HS-27A (cell line): ENCODE results near the gene KCTD4.

Experiments used
- DNase-seq: peaks from one replicate; pipeline ENCODE4 v3.0.0-alpha.2; 2012; ENCODE audit warnings: low read depth, missing footprints

KCTD4 gene

DNA sequence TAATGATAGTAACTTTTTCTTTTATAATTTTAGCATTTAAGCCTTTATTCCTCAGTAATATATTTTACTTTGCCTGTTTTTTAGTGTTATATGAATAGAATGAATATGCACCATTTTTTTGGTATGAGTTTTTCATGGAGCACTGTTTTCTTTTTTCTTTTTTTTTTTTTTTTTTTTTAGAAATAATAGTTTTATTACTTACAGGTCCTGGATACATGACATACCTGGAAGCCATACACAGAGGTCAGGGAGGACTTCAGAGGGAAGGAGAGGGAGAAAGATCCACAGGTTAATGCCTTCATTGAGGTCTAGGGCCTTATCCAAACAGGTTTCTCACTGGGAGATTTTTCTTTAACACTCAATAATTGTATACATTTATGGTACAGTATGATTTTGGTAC lies 26.4 kb downstream of the KCTD4 start:
- no peak for DNase-seq

DNA sequence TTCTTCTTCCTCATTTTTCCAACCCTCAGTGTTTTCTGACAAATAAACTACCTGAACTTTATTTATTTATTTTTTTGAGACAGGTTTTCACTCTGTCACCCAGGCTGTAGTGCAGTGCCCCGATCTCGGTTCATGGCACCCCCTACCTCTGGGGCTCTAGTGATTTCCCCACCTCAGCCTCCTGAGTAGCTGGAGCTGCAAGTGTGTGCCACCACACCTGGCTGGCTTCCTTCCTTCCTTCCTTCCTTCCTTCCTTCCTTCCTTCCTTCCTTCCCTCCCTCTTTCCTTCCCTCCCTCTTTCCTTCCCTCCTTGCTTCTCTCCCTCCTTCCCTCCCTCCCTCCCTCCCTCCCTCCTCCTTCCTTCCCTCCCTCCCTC lies 32.3 kb downstream of the KCTD4 start:
- DNase-seq, result no peak

DNA sequence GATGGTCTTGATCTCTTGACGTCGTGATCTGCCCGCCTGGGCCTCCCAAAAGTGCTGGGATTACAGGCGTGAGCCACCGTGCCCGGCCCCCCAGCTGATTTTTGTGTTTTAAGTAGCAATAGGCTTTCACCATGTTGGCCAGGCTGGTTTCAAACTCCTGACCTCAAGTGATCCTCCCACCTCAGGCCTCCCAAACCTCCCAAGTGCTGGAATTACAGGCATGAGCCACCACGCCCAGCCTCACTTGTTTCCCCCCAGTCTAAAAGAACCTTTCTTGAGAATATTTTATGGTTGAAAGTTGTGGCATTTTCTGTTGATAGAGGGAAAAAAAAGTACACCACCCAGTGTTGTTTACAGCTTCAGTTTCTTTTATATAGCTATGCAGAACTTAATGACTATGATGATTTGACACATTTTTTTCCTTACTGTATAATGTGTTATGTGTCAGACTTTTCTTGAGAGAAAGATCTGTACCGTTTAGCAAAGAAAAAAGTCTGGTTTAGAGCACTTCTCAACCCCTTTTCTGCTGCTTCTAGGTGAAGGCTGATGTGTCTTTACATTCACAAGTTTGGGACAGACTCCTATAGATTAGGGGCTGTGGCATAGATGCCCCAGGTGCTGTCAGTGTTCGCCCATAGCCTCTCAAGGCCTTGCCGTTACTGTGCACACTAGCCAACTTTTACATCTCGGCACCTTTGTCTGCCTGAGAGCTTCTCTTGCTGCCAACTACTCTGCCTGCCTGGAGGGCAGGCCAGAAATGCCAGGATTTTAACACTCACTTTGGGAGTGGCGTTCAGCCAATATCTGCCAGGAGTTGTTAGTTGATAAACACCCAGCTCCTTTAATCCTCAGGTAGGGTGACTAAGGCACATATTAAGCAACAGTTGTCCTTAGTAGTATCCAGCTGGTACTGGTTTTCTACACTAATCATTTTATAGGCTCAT lies 33.0 kb downstream of the KCTD4 start:
- no peak for DNase-seq

- DNase-seq, result no peak
Observed at GRCh38 chr13:45166858-45167257, 34.0 kb downstream of the KCTD4 start.

- peak; percentile 29 for DNase-seq
Observed at GRCh38 chr13:45162821-45163220, 38.0 kb downstream of the KCTD4 start.

GRCh38 chr13:45162194-45162593 lies 38.7 kb downstream of the KCTD4 start:
- no peak for DNase-seq

DNA sequence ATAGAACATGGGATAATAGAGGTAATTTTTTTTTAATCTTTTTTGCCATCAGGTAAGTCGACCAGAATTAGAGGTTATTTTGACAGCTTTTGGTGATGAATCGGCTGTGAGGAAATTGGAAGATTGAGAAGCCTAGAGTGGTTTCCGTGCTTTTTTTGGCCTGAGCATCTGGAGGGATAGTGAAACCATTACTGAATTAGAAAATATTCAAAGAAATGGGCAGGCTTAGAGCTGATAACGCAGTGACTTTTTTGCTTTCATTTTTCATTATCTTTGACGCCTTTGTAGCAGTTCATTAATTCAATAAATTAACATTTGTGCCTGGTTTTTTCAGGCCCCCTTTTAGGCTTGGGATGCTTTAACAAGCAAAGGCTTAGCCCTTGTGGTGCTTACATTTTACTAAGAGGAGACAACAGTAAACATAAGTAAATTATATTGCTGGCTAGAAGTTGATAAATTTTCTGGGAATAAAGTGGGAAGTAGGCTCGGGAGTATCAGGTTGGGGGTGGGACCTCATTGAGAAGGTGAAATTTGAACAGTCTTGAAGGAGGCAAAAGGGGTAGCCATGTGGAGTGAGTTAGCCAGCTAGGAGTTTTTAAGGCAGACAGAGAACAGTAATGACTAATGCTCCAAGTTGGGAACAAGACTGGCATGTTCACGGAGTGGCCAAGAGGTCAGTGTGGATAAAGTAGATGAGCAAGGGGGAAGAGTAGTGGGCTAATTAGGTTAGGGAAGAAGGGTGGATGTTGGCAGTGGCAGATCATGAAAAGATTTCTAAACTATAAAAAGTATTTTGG lies 44.1 kb downstream of the KCTD4 start:
- DNase-seq, result no peak

DNA sequence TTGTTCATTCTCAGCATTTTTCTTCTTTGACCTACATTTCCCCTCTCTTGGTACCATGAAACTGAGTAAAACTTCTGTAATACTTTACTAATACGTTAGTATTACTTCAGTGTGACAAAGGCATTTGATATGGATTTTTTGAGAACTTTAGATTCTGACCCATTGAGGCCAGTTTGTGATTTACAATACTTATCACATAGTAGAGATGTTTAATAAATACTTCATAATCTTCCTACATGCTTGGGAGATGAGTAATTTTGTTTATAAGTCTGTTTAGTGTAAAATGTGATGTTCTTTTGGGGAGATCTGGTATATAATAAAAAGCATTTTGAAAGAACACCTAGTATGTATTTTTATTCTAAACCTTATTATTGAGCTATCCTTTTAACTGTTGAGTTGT lies 50.9 kb downstream of the KCTD4 start:
- no peak for DNase-seq

GRCh38 chr13:45143346-45143751 lies 57.5 kb downstream of the KCTD4 start:
- no peak for DNase-seq
